B cell (primary cell): ENCODE results near the gene CNIH4.

Source experiments
- CTCF ChIP-seq: fragments of 200-600 bp; IDR thresholded peaks from one replicate; pipeline ENCODE4 v1.8.0; 2022; ENCODE audit warnings: antibody characterized with exemption, mild to moderate bottlenecking
- EZH2 ChIP-seq: IDR thresholded peaks from 2 replicates; pipeline ENCODE4 v1.6.1; 2012; ENCODE audit warnings: borderline replicate concordance, low read depth, mild to moderate bottlenecking, moderate library complexity, low read length; ENCODE audit not compliant: insufficient read depth, poor library complexity, severe bottlenecking

GRCh38 chr1:224392411-224393249 is 36.0 kb downstream of the CNIH4 start:
- TF ChIP-seq CTCF (no peak), EZH2 (no peak)
